A549 (cell line): ENCODE measurements around the gene SENP7.
"Not testable (repeated sequence)": the region's sequence is repeated elsewhere in the genome, so short reads cannot be mapped to it uniquely, and the experiment has no call there.

Experiments
- POLR2A ChIP-seq: IDR thresholded peaks from 2 replicates; pipeline ENCODE4 v1.6.1; 2012; ENCODE audit warnings: mild to moderate bottlenecking, low read length
- ZSCAN20 ChIP-seq: fragments of 250-450 bp; sonication (Bioruptor Pico); IDR thresholded peaks from 2 replicates; pipeline ENCODE4 v1.8.0; 2022; ENCODE audit warnings: mild to moderate bottlenecking, moderate library complexity
- TF ChIP-seq, protein P1 (sequence below): fragments of >200 bp; sonication (Bioruptor Twin); formaldehyde crosslinking; IDR thresholded peaks from 3 replicates; pipeline ENCODE4 v1.5.1; 2016

GRCh38 chr3:101551359-101552081, 38.5 kb upstream of the SENP7 start:
- not testable (repeated sequence) for TF ChIP-seq POLR2A; ZSCAN20 (CRISPR knock-in tag)
- TF ChIP-seq, protein P1, sequence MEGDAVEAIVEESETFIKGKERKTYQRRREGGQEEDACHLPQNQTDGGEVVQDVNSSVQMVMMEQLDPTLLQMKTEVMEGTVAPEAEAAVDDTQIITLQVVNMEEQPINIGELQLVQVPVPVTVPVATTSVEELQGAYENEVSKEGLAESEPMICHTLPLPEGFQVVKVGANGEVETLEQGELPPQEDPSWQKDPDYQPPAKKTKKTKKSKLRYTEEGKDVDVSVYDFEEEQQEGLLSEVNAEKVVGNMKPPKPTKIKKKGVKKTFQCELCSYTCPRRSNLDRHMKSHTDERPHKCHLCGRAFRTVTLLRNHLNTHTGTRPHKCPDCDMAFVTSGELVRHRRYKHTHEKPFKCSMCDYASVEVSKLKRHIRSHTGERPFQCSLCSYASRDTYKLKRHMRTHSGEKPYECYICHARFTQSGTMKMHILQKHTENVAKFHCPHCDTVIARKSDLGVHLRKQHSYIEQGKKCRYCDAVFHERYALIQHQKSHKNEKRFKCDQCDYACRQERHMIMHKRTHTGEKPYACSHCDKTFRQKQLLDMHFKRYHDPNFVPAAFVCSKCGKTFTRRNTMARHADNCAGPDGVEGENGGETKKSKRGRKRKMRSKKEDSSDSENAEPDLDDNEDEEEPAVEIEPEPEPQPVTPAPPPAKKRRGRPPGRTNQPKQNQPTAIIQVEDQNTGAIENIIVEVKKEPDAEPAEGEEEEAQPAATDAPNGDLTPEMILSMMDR, result not testable (repeated sequence)
